Measurements from ENCODE around the gene IL31RA.
"Not testable (repeated sequence)": the region's sequence is repeated elsewhere in the genome, so short reads cannot be mapped to it uniquely, and the experiment has no call there.

The IL31RA gene

DNA sequence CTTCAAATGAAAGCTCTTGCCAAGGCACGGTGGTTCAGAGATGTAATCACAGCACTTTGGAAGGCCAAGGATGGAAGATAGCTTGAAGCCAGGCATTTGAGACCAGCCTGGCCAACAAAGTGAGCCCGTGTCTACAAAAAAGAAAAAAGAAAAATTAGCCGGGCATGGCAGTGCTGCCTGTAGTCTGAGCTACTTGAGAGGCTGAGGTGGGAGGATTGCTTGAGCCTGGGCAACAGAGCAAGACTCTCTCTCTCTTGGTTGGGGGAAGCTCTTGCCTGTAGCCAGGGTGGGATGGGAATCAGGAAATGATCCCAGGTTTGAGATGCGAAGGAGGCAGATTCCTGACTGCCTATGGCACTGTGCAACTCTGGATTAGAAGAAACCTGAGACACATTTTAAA is 81.5 kb downstream of the IL31RA start:
- H3K36me3 Mint-ChIP-seq, result no peaks in the 10 kb centered on the region
- H3K4me1 Mint-ChIP-seq, result peaks cover 0 to 2% of the 10 kb centered on the region in 2 donors
- H3K27ac Mint-ChIP-seq, result no peak overlapping the region
- ATAC-seq (replicated peaks) (no peak), DNase-seq (no peak)
- H3K4me3 Mint-ChIP-seq, result no peak overlapping the region
- peaks cover 0 to 7% of the 10 kb centered on the region in 2 donors for H3K27me3 Mint-ChIP-seq
- H3K9me3 Mint-ChIP-seq, result no peaks in the 10 kb centered on the region

DNA sequence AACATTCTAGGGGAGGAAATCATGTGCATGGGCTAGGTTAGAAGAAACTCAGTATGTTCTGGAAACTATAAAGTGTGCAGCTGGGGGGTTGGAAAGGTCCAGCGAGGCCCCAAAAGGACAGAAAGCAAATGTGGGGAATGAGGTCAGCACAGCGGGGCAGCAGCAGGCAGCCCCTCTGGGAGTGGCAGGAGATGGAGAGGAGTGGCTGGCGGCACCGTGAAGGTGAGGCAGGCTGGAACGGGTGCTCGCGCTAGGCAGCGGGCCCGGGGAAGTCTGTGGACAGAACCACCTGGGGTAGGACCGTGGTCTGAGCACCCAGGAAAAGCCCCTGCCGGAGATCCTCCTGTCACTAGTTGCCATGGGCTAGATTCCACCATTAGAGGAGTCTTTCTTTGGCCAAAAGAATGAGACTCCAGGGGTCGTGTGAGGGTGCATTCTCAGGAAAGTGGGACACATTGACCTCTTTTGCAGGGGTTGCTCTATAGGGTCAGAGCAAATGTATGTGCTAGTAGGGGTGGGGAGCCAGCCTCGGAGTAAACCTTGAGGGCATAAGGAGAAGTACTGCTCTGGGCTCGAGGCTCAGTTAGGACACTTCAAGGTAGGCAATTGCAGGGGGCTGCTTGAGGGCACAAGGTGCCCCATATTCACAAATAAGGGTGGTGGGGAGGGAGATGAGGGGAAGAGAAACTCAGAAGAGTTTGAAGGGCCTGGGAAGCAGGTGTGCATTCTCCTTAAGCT is 82.4 kb downstream of the IL31RA start:
- no peak overlapping the region for H3K4me3 Mint-ChIP-seq
- H3K27ac Mint-ChIP-seq, result no peak overlapping the region
- no peaks in the 10 kb centered on the region for H3K27me3 Mint-ChIP-seq
- no peaks in the 10 kb centered on the region for H3K9me3 Mint-ChIP-seq
- peaks cover 0 to 2% of the 10 kb centered on the region in 2 donors for H3K4me1 Mint-ChIP-seq
- ATAC-seq (replicated peaks) (no peak), DNase-seq (no peak)
- H3K36me3 Mint-ChIP-seq, result no peaks in the 10 kb centered on the region

- Mint-ChIP-seq H3K9me3 (no peaks in the 10 kb centered on the region), H3K4me3 (no peak overlapping the region), H3K4me1 (peaks cover 0 to 2% of the 10 kb centered on the region in 2 donors), H3K27me3 (no peaks in the 10 kb centered on the region), H3K36me3 (no peaks in the 10 kb centered on the region), H3K27ac (no peak overlapping the region)
- no peak for ATAC-seq (replicated peaks)
- no peak for DNase-seq
Observed at GRCh38 chr5:55934115-55934613, 83.0 kb downstream of the IL31RA start.

DNA sequence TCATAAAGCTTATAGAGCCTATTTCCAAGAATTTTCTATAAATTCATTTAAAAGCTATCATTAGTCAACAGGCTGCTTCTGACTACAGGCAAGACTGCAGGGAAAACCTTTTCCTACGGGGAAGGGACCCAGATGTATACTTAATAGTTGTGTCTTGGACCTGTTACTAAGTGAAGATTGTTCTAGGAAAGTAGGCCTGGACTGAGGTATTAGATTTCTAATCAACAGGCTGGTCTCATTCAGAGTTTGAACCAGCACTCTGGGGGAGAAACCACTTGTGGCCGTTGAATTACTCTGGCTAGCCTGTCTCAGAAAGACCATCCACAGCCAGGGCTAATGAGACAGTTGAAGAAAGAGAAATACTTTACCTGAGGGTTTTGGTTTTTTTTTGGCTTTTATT is 83.6 kb downstream of the IL31RA start:
- peaks cover 0 to 2% of the 10 kb centered on the region in 2 donors for H3K4me1 Mint-ChIP-seq
- H3K4me3 Mint-ChIP-seq, result no peak overlapping the region
- no peak for ATAC-seq (replicated peaks)
- no peaks in the 10 kb centered on the region for H3K36me3 Mint-ChIP-seq
- H3K27ac Mint-ChIP-seq, result no peak overlapping the region
- no peaks in the 10 kb centered on the region for H3K27me3 Mint-ChIP-seq
- H3K9me3 Mint-ChIP-seq, result no peaks in the 10 kb centered on the region
- DNase-seq, result no peak

DNA sequence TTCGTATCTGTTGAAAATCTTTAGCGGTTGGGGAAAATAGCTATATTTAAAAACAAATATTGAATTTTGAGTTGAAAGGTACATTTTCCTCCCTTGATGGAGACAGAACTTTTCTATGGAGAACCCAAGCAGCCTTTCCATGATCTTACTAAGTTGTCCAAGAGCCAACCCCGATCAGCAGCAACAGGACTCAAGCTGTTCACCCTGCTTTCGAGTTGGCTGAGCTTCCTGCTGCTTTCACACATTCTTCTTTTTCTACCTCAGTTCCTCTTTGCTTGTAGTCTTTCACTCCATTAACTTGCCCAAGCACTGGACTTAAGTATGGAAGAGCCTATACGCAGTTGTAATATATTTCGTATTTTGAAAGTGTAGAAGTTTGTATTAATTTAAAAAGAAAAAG is 84.2 kb downstream of the IL31RA start:
- Mint-ChIP-seq H3K9me3 (no peaks in the 10 kb centered on the region), H3K4me3 (no peak overlapping the region), H3K27ac (no peak overlapping the region), H3K27me3 (no peaks in the 10 kb centered on the region), H3K36me3 (peaks cover 0 to 3% of the 10 kb centered on the region in 2 donors), H3K4me1 (peaks cover 0 to 2% of the 10 kb centered on the region in 2 donors)
- DNase-seq, result no peak
- no peak for ATAC-seq (replicated peaks)

DNA sequence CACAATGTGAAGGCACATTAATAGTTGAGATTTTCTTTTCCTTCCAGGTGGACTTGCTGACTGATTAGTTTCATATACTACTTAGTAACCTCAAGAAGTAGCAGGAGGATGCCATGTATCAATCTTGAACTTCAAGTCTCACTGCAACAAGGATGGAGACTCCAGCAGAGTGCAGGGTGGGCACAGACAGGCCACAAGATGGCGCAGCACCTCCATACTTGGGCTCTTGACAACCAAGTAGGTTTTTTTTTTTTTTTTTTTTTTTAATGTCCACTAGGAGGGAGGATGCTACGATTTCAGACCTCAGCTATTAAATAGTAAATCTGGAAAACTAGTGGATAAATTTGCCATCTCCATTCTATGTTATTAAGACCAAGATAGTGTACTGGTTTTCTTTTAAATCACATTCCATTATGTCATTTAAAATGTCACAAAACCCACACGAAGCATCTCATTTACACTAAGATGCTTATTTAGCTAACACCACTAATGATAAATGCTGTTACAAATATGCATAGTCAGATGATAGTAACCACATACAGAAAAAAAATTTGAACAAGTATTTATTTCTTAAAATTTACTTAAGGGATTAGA is 85.0 kb downstream of the IL31RA start:
- DNase-seq, result peak; percentile 70
- Mint-ChIP-seq H3K27me3 (no peaks in the 10 kb centered on the region), H3K4me1 (peaks cover 0 to 2% of the 10 kb centered on the region in 2 donors), H3K4me3 (no peak overlapping the region), H3K27ac (no peak overlapping the region), H3K36me3 (peaks cover 0 to 3% of the 10 kb centered on the region in 2 donors), H3K9me3 (no peaks in the 10 kb centered on the region)
- peak; percentile 89 to 94 for ATAC-seq (replicated peaks)

DNA sequence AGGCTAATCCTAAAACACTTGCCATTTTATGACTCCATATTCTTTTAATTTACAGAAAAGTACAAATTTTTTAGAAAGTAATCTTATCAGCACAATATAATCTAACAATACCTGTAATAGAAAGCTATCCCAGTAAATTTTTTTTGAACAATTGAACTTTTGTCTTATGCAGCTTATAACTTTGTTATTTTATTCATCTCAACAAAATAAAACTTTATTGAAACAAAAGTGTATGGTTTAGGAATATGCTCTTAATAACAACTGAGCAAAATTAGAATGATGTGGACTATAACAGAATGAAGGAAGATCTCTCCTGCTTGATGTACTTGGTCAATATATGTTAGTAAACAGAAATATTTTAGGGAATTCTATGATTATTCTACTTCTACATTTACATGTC is 86.4 kb downstream of the IL31RA start:
- H3K9me3 Mint-ChIP-seq; ATAC-seq (replicated peaks); H3K36me3 Mint-ChIP-seq; H3K4me3 Mint-ChIP-seq; H3K27me3 Mint-ChIP-seq; H3K27ac Mint-ChIP-seq; H3K4me1 Mint-ChIP-seq; DNase-seq: not testable (repeated sequence)

DNA sequence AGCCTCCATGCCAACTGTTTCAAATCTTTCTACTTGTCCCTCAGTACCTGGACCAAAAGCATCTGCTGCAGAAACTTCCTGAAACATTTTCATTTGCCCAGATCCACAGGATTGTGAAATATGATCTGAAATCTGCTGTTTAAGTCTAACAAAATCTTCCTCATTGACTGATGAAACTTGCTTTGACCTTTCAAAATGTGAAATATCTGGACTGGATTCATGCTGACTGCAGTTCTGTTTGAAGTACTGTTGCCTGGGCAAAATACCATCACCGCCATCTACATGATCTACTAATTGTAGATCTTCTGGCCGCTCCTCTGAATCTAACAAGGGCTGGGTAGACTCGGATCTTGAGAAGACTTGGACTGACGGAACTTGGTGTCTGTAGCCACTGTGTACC is 90.0 kb downstream of the IL31RA start:
- peaks cover 14 to 15% of the 10 kb centered on the region in 2 donors for H3K36me3 Mint-ChIP-seq
- ATAC-seq (replicated peaks); H3K27me3 Mint-ChIP-seq; H3K9me3 Mint-ChIP-seq; H3K4me1 Mint-ChIP-seq; DNase-seq; H3K4me3 Mint-ChIP-seq; H3K27ac Mint-ChIP-seq: not testable (repeated sequence)

DNA sequence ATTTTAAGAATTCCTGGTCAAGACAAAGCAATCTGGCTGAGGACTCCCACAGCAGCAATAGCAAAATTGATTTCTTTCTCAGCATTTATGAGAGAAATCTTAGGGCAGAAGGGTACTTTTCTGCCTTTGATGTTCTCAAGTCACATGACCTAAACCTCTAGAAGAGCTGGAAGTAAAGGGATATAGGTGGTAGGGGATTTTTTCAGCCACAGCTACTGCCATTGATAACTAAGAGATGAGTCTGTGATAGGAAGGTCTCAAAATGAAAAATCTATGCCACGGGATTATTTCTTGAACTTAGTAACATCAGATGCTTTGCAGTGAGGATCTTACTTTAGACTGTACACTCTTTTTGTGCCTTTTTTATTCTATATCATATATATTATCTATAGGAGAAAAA is 108.1 kb downstream of the IL31RA start:
- Mint-ChIP-seq H3K9me3 (no peaks in the 10 kb centered on the region), H3K4me1 (no peaks in the 10 kb centered on the region), H3K27ac (no peak overlapping the region), H3K27me3 (no peaks in the 10 kb centered on the region), H3K36me3 (peaks cover 18 to 26% of the 10 kb centered on the region in 2 donors), H3K4me3 (no peak overlapping the region)
- DNase-seq (no peak), ATAC-seq (replicated peaks) (no peak)

DNA sequence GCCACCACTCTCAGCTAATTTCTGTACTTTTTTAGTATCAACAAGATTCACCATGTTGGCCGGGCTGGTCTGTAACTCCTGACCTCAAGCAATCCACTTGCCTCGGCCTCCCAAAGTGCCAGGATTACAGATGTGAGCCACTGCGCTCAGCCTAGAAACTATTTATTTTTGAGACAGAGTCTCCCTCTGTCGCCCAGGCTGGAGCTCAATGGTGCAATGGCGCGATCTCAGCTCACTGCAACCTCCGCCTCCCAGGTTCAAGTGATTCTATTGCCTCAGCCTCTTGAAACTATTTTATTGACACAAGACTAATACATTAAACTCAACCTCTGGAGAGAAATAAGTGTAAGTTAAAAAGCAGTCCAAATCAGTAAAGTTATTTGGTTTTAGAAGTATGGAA is 109.6 kb downstream of the IL31RA start:
- DNase-seq, result no peak
- no peaks in the 10 kb centered on the region for H3K4me1 Mint-ChIP-seq
- H3K36me3 Mint-ChIP-seq, result peaks cover 17 to 32% of the 10 kb centered on the region in 2 donors
- H3K27ac Mint-ChIP-seq, result no peak overlapping the region
- no peak for ATAC-seq (replicated peaks)
- no peaks in the 10 kb centered on the region for H3K9me3 Mint-ChIP-seq
- H3K4me3 Mint-ChIP-seq, result no peak overlapping the region
- no peaks in the 10 kb centered on the region for H3K27me3 Mint-ChIP-seq

- Mint-ChIP-seq H3K4me1 (no peaks in the 10 kb centered on the region), H3K9me3 (no peaks in the 10 kb centered on the region), H3K27me3 (no peaks in the 10 kb centered on the region), H3K4me3 (no peak overlapping the region), H3K27ac (no peak overlapping the region), H3K36me3 (peaks cover 19 to 32% of the 10 kb centered on the region in 2 donors)
- DNase-seq, result no peak
- ATAC-seq (replicated peaks), result no peak
Observed at GRCh38 chr5:55965525-55965924, 114.4 kb downstream of the IL31RA start.

GRCh38 chr5:55966284-55966683 is 115.1 kb downstream of the IL31RA start:
- Mint-ChIP-seq H3K4me3 (no peak overlapping the region), H3K27ac (no peak overlapping the region), H3K27me3 (no peaks in the 10 kb centered on the region), H3K9me3 (no peaks in the 10 kb centered on the region), H3K4me1 (peaks cover 0 to 2% of the 10 kb centered on the region in 2 donors), H3K36me3 (peaks cover 19 to 30% of the 10 kb centered on the region in 2 donors)
- ATAC-seq (replicated peaks), result no peak
- no peak for DNase-seq

DNA sequence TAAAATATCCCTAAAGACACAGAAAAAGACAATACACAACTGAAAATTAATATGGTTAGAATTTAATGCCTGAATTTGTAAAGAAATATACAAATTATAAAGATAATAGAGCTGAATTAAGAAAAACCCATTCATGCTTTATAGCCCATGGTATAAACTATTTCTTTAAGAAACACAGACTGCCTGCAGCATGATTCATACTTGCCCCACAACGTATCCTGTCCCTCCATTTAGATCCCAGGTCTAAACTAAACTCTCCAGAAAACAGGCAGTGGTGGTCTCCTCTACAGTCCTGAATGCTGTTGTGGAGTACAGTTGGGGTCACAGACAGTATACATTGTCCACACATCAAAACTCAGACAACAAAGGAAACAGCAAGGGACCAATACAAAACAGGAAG is 118.8 kb downstream of the IL31RA start:
- no peak overlapping the region for H3K27ac Mint-ChIP-seq
- H3K9me3 Mint-ChIP-seq, result no peaks in the 10 kb centered on the region
- ATAC-seq (replicated peaks), result no peak
- H3K27me3 Mint-ChIP-seq, result no peaks in the 10 kb centered on the region
- peaks cover 0 to 2% of the 10 kb centered on the region in 2 donors for H3K4me1 Mint-ChIP-seq
- peaks cover 15 to 31% of the 10 kb centered on the region in 2 donors for H3K36me3 Mint-ChIP-seq
- H3K4me3 Mint-ChIP-seq, result no peak overlapping the region
- no peak for DNase-seq

Measured in stimulated activated naive B cell treated with anti-CD40 and anti-IgM and Interleukin-4, amounts not matched to agents 10 μg/mL and 1 μg/mL and 100 μg/mL, for 72 hours (primary cell).